Type B pancreatic cell (in vitro differentiated cells): ENCODE measurements around the gene PLCD4. TPM values are rescaled to one million over a fixed set of nuclear protein-coding genes. Genes with fewer than 3 reads are reported as not detected.
A peak's percentile ranks its signal among the peaks of the same experiment; 100 is the strongest.

Source experiments
- DNase-seq: peaks from one replicate; pipeline ENCODE4 v3.0.0; 2021; ENCODE audit warnings: mixed read lengths; ENCODE audit not compliant: unreplicated experiment; ENCODE audit errors: extremely low spot score
- H3K27ac Mint-ChIP-seq: 2 replicates; pipeline ENCODE4 v1.8.0; 2021; ENCODE audit warnings: mild to moderate bottlenecking, mixed read lengths
- H3K27me3 Mint-ChIP-seq: 2 replicates; pipeline ENCODE4 v1.8.0; 2021; ENCODE audit warnings: mixed read lengths
- H3K36me3 Mint-ChIP-seq: 2 replicates; pipeline ENCODE4 v1.8.0; 2021; ENCODE audit warnings: mixed read lengths
- H3K4me1 Mint-ChIP-seq: one replicate; pipeline ENCODE4 v1.8.0; 2021; ENCODE audit warnings: mixed read lengths; ENCODE audit not compliant: unreplicated experiment
- H3K4me3 Mint-ChIP-seq: 2 replicates; pipeline ENCODE4 v1.8.0; 2021; ENCODE audit warnings: mild to moderate bottlenecking, mixed read lengths
- H3K9me3 Mint-ChIP-seq: 2 replicates; pipeline ENCODE4 v1.8.0; 2021; ENCODE audit warnings: mixed read lengths
- CTCF ChIP-seq: fragments of 200-600 bp; sonication (generic); conservative IDR thresholded peaks from 2 replicates; pipeline ENCODE4 v1.5.0; 2021; ENCODE audit warnings: antibody characterized with exemption, mild to moderate bottlenecking
- total RNA-seq: library from RNA; stranded (reverse); gene quantifications from 2 replicates; pipeline ENCODE4 v1.2.1, GENCODE V29; 2021; ENCODE audit warnings: low replicate concordance

PLCD4 gene
- total RNA-seq, 1 donor from 2014 or later: 1.4 TPM

- Mint-ChIP-seq H3K4me1 (peaks cover 12% of the 10 kb centered on the region), H3K27me3 (no peaks in the 10 kb centered on the region), H3K27ac (no peak overlapping the region), H3K9me3 (no peaks in the 10 kb centered on the region), H3K4me3 (no peak overlapping the region), H3K36me3 (peaks cover 8% of the 10 kb centered on the region)
- no peak for DNase-seq
- no peak for TF ChIP-seq CTCF
Measured at GRCh38 chr2:218663901-218664300, 56.2 kb downstream of the PLCD4 start.

- Mint-ChIP-seq H3K27me3 (no peaks in the 10 kb centered on the region), H3K9me3 (no peaks in the 10 kb centered on the region), H3K27ac (no peak overlapping the region), H3K4me1 (peaks cover 8% of the 10 kb centered on the region), H3K36me3 (peaks cover 8% of the 10 kb centered on the region), H3K4me3 (no peak overlapping the region)
- TF ChIP-seq CTCF: no peak
- DNase-seq: no peak
Measured at GRCh38 chr2:218664653-218665052, 57.0 kb downstream of the PLCD4 start.

GRCh38 chr2:218671097-218671653 is 63.5 kb downstream of the PLCD4 start:
- TF ChIP-seq CTCF: no peak
- Mint-ChIP-seq H3K27me3 (no peaks in the 10 kb centered on the region), H3K36me3 (peaks cover 4% of the 10 kb centered on the region), H3K4me3 (peak overlapping the region; percentile 99), H3K9me3 (no peaks in the 10 kb centered on the region), H3K27ac (peak overlapping the region; percentile 97), H3K4me1 (peaks cover 21% of the 10 kb centered on the region)
- DNase-seq: no peak

GRCh38 chr2:218671654-218672566 is 64.2 kb downstream of the PLCD4 start, which contains the start of the genes RNF25 and STK36:
RNF25 (minus strand) TSS chr2:218672002; CDS start chr2:218671970, 32 bp downstream.
STK36 (plus strand) TSS chr2:218672086; CDS start chr2:218672830, 744 bp downstream.
- Mint-ChIP-seq H3K27ac (peak within 1 kb of the TSS; percentile 97), H3K4me1 (peaks cover 21% of the 10 kb centered on the region), H3K4me3 (peak within 1 kb of the TSS; percentile 99), H3K36me3 (peaks cover 4% of the 10 kb centered on the region), H3K27me3 (no peaks in the 10 kb centered on the region), H3K9me3 (no peaks in the 10 kb centered on the region)
- no peak for TF ChIP-seq CTCF
- peak; percentile 83 for DNase-seq

GRCh38 chr2:218679119-218679518 is 71.4 kb downstream of the PLCD4 start:
- TF ChIP-seq CTCF: no peak
- H3K4me3 Mint-ChIP-seq: no peak overlapping the region
- no peak overlapping the region for H3K27ac Mint-ChIP-seq
- no peaks in the 10 kb centered on the region for H3K27me3 Mint-ChIP-seq
- no peaks in the 10 kb centered on the region for H3K4me1 Mint-ChIP-seq
- no peaks in the 10 kb centered on the region for H3K9me3 Mint-ChIP-seq
- no peak for DNase-seq
- H3K36me3 Mint-ChIP-seq: peaks cover 11% of the 10 kb centered on the region
